LNCaP clone FGC (cell line): ENCODE measurements around the gene ATP5F1D.
"Not testable (repeated sequence)": the region's sequence is repeated elsewhere in the genome, so short reads cannot be mapped to it uniquely, and the experiment has no call there.

Experiments used
- DNase-seq: peaks from one replicate; pipeline ENCODE4 v3.0.0-alpha.2; 2011; ENCODE audit warnings: low read depth
- H3K4me3 ChIP-seq: 2 replicates; pipeline ENCODE4 v1.5.1; 2011; ENCODE audit warnings: mild to moderate bottlenecking, low read depth, low read length, control low read depth
- TF ChIP-seq, protein P1 (sequence below): IDR thresholded peaks from 2 replicates; pipeline ENCODE4 v1.5.1; 2012; ENCODE audit warnings: mild to moderate bottlenecking; ENCODE audit not compliant: control insufficient read depth, insufficient read depth; ENCODE audit errors: extremely low read depth

The ATP5F1D gene

DNA sequence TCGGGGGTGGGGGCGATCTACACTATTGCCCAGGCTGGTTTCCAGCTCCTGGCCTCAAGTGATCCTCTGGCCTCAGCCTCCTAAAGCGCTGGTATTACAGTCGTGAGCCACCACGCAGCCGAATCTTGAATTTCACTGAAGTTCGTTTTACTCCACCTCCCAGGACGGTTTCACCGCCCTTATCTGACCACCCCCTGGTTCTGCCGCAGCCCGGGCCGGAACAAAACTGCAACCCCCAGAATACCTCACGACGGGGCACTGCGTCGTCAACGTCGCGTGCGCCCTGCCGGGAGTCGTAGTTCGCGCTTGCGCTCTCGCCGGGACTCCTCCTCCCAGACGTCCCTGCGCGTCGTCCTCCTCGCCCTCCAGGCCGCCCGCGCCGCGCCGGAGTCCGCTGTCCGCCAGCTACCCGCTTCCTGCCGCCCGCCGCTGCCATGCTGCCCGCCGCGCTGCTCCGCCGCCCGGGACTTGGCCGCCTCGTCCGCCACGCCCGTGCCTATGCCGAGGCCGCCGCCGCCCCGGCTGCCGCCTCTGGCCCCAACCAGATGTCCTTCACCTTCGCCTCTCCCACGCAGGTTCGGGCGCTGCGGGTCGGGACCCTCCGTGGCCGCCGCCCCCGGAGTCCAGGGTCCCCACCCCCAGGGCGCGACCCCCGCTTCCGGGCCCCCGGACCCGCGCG, at the start of gene ATP5F1D:
Gene ATP5F1D, plus strand, starts transcription at position 335 of the 679 bp plus-strand sequence. Its CDS starts 100 bp downstream, at position 435.
- TF ChIP-seq, protein P1, sequence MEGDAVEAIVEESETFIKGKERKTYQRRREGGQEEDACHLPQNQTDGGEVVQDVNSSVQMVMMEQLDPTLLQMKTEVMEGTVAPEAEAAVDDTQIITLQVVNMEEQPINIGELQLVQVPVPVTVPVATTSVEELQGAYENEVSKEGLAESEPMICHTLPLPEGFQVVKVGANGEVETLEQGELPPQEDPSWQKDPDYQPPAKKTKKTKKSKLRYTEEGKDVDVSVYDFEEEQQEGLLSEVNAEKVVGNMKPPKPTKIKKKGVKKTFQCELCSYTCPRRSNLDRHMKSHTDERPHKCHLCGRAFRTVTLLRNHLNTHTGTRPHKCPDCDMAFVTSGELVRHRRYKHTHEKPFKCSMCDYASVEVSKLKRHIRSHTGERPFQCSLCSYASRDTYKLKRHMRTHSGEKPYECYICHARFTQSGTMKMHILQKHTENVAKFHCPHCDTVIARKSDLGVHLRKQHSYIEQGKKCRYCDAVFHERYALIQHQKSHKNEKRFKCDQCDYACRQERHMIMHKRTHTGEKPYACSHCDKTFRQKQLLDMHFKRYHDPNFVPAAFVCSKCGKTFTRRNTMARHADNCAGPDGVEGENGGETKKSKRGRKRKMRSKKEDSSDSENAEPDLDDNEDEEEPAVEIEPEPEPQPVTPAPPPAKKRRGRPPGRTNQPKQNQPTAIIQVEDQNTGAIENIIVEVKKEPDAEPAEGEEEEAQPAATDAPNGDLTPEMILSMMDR = no peak
- DNase-seq = no peak

DNA sequence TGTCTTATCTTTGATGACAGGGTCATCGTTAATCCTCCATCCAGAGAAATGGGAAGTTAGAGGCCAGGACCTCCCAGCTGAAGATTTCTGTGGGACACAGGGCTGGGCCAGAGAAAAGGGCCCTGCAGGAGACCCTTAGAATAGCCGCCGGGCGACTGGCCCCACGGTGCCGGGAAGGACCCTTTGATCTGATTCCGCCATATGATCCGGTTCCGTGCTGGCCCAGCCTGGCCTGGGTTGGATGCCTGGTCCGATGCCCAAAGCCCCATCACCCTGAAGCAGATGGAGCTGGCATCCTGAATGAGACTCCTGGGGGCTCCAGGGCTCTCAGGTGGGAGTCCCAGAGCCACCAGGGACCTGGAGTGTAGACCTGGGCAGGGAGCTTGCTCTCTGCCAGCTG, 42.0 kb upstream of the ATP5F1D start:
- TF ChIP-seq, protein P1 = no peak

More for the DNA sequence above, at the start of gene ATP5F1D:
- peak within 1 kb of the TSS; percentile 84 for H3K4me3 ChIP-seq

DNA sequence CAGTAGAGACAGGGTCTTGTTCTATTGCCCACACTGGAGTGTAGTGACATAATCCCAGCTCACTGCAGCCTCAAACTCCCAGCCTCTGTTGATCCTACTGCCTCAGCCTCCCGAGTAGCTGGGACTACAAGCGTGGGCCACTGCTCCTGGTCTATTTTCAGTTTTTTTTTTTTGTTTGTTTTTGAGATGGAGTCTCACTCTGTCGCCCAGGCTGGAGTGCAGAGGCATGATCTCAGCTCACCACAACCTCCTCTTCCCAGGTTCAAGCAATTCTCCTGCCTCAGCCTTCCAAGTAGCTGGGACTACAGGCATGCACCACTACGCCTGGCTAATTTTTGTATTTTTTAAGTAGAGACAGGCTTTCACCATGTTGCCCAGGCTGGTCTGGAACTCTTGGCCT, 40.9 kb upstream of the ATP5F1D start:
- not testable (repeated sequence) for DNase-seq, H3K4me3 ChIP-seq

More for the DNA sequence above, 42.0 kb upstream of the ATP5F1D start:
- no peak overlapping the region for H3K4me3 ChIP-seq
- DNase-seq = no peak

DNA sequence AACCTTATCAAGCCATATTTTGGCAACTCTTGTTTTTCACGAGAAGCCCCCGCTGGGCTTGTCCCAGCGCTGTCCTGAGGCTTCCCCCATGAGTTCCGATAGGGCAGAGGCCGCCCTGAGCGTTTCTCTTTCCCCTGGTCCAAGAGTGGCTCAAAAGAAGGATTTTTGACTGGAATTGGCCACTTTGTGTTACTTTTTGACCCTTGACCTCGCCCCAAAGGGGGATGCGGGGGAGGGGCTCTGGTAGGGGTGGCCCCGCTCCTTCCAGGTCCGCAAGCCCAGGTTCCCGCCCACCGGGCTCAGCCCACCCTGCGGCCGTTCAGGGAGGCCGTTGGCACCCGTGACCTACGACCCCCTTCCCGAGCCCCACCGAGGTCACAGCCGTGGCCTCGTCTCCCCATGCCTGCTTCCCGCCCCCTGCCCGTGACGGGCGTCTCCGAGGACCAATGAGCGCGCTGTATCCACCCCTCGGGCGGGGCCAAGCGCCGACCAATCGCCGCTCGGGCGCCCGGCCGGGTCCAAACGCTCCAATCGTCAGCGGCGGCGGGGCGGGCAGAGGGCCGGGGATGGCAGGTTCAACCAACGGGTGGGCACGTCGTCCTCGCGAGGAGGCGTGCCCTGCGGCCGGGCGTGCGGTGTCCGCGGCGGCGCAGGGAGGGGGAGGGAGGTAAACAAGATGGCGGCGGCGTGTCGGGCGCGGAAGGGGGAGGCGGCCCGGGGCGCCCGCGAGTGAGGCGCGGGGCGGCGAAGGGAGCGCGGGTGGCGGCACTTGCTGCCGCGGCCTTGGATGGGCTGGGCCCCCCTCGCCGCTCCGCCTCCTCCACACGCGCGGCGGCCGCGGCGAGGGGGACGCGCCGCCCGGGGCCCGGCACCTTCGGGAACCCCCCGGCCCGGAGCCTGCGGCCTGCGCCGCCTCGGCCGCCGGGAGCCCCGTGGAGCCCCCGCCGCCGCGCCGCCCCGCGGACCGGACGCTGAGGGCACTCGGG, 36.1 kb upstream of the ATP5F1D start, which contains the start of gene STK11:
Gene STK11, plus strand, starts transcription at position 665 of the 986 bp plus-strand sequence. CDS start 1,136 bp downstream, outside the sequence.
- peak; percentile 80 for DNase-seq
- TF ChIP-seq, protein P1 = no peak
- peak within 1 kb of the TSS; percentile 81 for H3K4me3 ChIP-seq

DNA sequence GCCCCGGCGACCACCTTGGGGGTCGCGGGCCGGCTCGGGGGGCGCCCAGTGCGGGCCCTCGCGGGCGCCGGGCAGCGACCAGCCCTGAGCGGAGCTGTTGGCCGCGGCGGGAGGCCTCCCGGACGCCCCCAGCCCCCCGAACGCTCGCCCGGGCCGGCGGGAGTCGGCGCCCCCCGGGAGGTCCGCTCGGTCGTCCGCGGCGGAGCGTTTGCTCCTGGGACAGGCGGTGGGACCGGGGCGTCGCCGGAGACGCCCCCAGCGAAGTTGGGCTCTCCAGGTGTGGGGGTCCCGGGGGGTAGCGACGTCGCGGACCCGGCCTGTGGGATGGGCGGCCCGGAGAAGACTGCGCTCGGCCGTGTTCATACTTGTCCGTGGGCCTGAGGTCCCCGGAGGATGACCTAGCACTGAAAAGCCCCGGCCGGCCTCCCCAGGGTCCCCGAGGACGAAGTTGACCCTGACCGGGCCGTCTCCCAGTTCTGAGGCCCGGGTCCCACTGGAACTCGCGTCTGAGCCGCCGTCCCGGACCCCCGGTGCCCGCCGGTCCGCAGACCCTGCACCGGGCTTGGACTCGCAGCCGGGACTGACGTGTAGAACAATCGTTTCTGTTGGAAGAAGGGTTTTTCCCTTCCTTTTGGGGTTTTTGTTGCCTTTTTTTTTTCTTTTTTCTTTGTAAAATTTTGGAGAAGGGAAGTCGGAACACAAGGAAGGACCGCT, 35.2 kb upstream of the ATP5F1D start:
- H3K4me3 ChIP-seq = peak overlapping the region; percentile 81
- DNase-seq = no peak
- TF ChIP-seq, protein P1 = no peak

DNA sequence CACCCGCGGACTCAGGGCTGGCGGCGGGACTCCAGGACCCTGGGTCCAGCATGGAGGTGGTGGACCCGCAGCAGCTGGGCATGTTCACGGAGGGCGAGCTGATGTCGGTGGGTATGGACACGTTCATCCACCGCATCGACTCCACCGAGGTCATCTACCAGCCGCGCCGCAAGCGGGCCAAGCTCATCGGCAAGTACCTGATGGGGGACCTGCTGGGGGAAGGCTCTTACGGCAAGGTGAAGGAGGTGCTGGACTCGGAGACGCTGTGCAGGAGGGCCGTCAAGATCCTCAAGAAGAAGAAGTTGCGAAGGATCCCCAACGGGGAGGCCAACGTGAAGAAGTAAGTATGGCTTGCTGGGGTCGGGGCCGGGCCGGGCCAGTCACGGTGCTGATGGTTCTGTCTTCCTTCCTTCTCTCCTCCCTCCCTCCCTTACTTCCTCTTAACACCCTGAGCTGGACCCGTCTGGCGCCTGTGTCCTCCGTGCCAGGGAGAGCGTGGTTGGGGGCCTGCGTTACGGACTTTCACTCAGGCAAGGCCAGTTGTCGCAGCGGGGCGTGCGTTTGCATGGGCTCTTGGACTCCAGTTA, 34.6 kb upstream of the ATP5F1D start:
- DNase-seq = no peak
- TF ChIP-seq, protein P1 = no peak
- peak overlapping the region; percentile 81 for H3K4me3 ChIP-seq

DNA sequence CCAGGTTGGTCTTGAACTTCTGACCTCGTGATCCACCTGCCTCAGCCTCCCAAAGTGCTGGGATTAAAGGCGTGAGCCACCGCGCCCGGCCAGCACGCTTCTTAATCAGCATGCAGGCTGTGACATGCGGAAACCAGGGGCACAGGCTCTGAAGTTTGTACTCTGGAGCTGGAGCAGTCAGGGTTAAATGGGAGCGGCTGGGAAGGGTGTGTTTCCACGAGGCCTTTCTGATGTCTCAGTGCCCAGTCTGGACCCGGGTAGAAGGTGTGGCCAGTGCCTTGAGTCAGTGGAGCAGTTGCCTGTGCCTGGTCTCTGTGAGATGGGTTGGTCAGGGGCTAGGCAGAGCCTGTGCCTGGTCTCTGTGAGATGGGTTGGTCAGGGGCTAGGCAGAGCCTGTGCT, 32.7 kb upstream of the ATP5F1D start:
- not testable (repeated sequence) for H3K4me3 ChIP-seq, DNase-seq
